Stimulated activated naive B cell treated with anti-CD40 and anti-IgM and Interleukin-4, amounts not matched to agents 10 μg/mL and 1 μg/mL and 100 μg/mL, for 72 hours (primary cell): ENCODE results near the gene CTTN.
"Not testable (repeated sequence)": the region's sequence is repeated elsewhere in the genome, so short reads cannot be mapped to it uniquely, and the experiment has no call there.

Experiments
- ATAC-seq, 2 donors: fragments of 150-1000 bp; cut with Tn5 transposase; replicated peaks; 2 replicates each; pipeline ENCODE4 v1.10.0; 2021; ENCODE audit warnings: moderate library complexity in 1 of 2
- DNase-seq: peaks from one replicate; pipeline ENCODE4 v3.0.0; 2021
- H3K27ac Mint-ChIP-seq: one replicate; pipeline ENCODE4 v1.8.0; 2022; ENCODE audit warnings: mild to moderate bottlenecking, mixed read lengths
- H3K27me3 Mint-ChIP-seq, 2 donors: one replicate each; pipeline ENCODE4 v1.8.0; 2022; ENCODE audit warnings: mixed read lengths in 2 of 2
- H3K36me3 Mint-ChIP-seq, 2 donors: one replicate each; pipeline ENCODE4 v1.8.0; 2022; ENCODE audit warnings: mixed read lengths in 2 of 2, mild to moderate bottlenecking in 1 of 2
- H3K4me1 Mint-ChIP-seq, 2 donors: one replicate each; pipeline ENCODE4 v1.8.0; 2022; ENCODE audit warnings: mixed read lengths in 2 of 2, mild to moderate bottlenecking in 1 of 2
- H3K4me3 Mint-ChIP-seq, 2 donors: one replicate each; pipeline ENCODE4 v1.8.0; 2022; ENCODE audit warnings: mild to moderate bottlenecking in 2 of 2, mixed read lengths in 2 of 2, moderate library complexity in 1 of 2
- H3K9me3 Mint-ChIP-seq, 2 donors: one replicate each; pipeline ENCODE4 v1.8.0; 2022; ENCODE audit warnings: mixed read lengths in 2 of 2, mild to moderate bottlenecking in 1 of 2

Gene CTTN

GRCh38 chr11:70390882-70391281, 7.4 kb upstream of the CTTN start:
- DNase-seq, H3K4me1 Mint-ChIP-seq, H3K36me3 Mint-ChIP-seq, H3K4me3 Mint-ChIP-seq, H3K27ac Mint-ChIP-seq, ATAC-seq, H3K9me3 Mint-ChIP-seq: not testable (repeated sequence)
- peaks cover 65 to 80% of the 10 kb centered on the region in 2 donors for H3K27me3 Mint-ChIP-seq

GRCh38 chr11:70394211-70394950, 3.9 kb upstream of the CTTN start:
- peaks cover 68 to 78% of the 10 kb centered on the region in 2 donors for H3K27me3 Mint-ChIP-seq
- ATAC-seq (no peak), DNase-seq (no peak)
- H3K4me1 Mint-ChIP-seq: peaks cover 14 to 24% of the 10 kb centered on the region in 2 donors
- no peaks in the 10 kb centered on the region for H3K36me3 Mint-ChIP-seq
- no peak overlapping the region for H3K4me3 Mint-ChIP-seq
- H3K9me3 Mint-ChIP-seq: no peaks in the 10 kb centered on the region
- no peak overlapping the region for H3K27ac Mint-ChIP-seq

GRCh38 chr11:70397336-70397982, 870 bp upstream of the CTTN start:
- Mint-ChIP-seq H3K27ac (no peak overlapping the region), H3K36me3 (no peaks in the 10 kb centered on the region), H3K4me1 (peaks cover 23 to 42% of the 10 kb centered on the region in 2 donors), H3K9me3 (no peaks in the 10 kb centered on the region), H3K4me3 (peak overlapping the region; percentile 85 to 86), H3K27me3 (peaks cover 64 to 75% of the 10 kb centered on the region in 2 donors)
- ATAC-seq (peak; percentile 34 to 49), DNase-seq (no peak)

DNA sequence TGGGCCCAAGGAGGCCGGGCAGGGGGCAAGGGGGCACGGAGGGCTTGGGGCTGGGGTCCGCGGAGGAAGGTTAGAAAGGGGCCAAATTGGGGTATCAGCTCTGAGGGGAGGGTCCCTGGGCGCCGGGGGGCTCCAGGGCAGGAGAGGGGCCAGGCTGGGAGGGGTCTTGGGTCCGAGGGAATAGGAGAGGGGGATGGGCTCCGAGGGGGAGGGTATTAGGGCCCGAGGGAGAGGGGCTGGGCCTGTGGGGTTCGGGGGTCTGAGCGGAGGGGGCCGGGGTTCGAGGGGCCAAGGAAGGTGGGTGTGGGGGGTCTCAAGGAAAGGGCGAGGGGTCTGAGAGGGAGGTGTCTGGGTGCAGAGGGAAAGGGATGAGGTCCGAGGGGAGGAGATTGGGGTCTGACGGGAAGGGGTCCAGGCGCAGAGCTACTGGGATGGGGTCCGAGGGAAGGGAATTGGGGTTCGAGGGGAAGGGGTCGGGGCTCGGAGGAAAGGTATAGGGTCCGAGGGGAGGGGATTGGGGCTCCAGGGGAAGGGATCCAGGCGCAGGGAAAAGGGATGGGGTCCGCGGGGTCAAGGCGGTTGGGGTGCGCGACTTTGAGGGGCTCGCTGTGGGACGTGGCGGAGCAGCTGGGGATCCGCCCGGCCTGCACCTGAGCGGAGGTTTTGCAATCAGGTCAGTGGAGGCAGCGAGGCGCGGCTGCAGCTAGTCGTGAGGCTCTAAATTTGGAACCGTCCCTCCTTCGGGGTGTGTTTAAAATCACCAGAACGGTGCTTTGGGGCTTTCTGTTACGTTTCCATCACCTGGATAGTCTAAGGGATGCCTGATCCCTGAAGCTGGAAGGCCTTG, 728 bp downstream of the CTTN start:
- DNase-seq: peak; percentile 14
- H3K27ac Mint-ChIP-seq: peak overlapping the region; percentile 59
- H3K36me3 Mint-ChIP-seq: no peaks in the 10 kb centered on the region
- ATAC-seq: peak; percentile 26
- H3K4me1 Mint-ChIP-seq: peaks cover 28 to 49% of the 10 kb centered on the region in 2 donors
- peak overlapping the region; percentile 72 to 86 for H3K4me3 Mint-ChIP-seq
- H3K27me3 Mint-ChIP-seq: peaks cover 53 to 63% of the 10 kb centered on the region in 2 donors
- no peaks in the 10 kb centered on the region for H3K9me3 Mint-ChIP-seq

DNA sequence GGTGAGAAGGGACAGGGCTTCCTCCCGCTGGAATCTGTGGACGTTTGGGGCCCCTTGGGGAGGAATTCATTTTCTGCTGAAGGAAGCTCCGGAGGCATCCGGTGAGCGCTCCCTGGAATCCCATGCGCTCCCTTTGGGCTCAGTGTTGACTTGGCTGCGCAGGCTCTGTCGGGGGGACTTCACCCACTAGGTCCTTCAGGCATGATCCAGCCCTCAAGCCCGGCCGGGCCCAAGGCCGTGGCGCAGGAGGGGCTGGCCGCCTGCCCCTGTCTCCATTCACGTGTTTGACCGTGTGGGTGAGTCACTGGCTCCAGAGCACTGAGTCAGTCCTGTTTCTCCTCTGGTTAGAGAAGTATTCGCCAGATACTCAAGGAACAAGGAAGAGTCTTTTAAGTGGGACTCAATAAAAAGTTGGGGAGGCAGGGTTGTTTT, 1.4 kb downstream of the CTTN start:
- Mint-ChIP-seq H3K27me3 (peaks cover 49 to 58% of the 10 kb centered on the region in 2 donors), H3K9me3 (no peaks in the 10 kb centered on the region), H3K36me3 (no peaks in the 10 kb centered on the region), H3K4me1 (peaks cover 28 to 49% of the 10 kb centered on the region in 2 donors), H3K4me3 (peak overlapping the region in 1 of 2 donors; percentile 25), H3K27ac (no peak overlapping the region)
- ATAC-seq: no peak
- no peak for DNase-seq

DNA sequence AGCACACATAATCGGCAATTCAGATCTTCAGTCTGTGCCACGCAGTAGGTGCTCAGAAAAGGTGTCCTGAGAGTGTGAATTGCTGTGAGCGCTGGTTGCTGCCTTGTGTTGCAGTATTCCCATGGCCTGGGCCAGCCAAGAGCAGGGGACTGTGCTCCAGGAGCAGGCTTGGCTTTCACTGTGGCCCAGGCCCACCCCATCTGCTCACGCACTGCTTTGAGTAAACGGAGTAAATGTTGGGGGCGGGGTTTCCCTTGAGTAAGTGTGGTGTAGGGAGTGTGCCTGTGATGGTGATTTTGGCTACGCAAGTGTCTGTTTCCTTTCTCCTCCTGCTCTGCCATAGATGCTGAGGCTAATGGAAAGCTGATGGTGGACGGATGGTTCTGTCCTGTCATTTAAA, 2.3 kb downstream of the CTTN start:
- no peak for DNase-seq
- H3K4me3 Mint-ChIP-seq: no peak overlapping the region
- ATAC-seq: no peak
- no peaks in the 10 kb centered on the region for H3K9me3 Mint-ChIP-seq
- H3K4me1 Mint-ChIP-seq: peaks cover 28 to 49% of the 10 kb centered on the region in 2 donors
- no peaks in the 10 kb centered on the region for H3K36me3 Mint-ChIP-seq
- H3K27ac Mint-ChIP-seq: no peak overlapping the region
- peaks cover 47 to 58% of the 10 kb centered on the region in 2 donors for H3K27me3 Mint-ChIP-seq

- Mint-ChIP-seq H3K27me3 (peaks cover 46 to 60% of the 10 kb centered on the region in 2 donors), H3K4me3 (no peak overlapping the region), H3K9me3 (no peaks in the 10 kb centered on the region), H3K27ac (no peak overlapping the region), H3K4me1 (peaks cover 28 to 48% of the 10 kb centered on the region in 2 donors), H3K36me3 (no peaks in the 10 kb centered on the region)
- DNase-seq: no peak
- ATAC-seq: no peak
These were observed 3.7 kb downstream of the CTTN start for GRCh38 chr11:70402016-70402415.

DNA sequence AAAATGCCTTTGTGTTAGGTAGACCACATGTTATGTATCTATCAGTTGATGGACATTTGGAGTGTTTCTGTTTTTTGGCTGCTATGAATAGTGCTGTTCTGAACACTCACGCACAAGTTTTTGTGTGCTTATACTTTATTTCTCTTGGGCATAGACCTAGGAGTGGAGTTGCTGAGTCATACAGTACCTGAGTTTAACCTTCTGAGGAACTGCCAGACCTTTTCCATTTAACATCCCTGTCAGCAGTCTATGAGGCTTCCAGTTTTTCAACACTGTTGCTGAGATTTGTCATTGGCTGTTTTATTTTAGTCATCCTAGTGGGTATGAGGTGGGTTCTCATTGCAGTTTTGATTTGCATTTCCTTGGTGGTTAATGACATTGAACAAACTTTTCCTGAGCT, 4.4 kb downstream of the CTTN start:
- H3K27ac Mint-ChIP-seq: no peak overlapping the region
- peaks cover 46 to 59% of the 10 kb centered on the region in 2 donors for H3K27me3 Mint-ChIP-seq
- H3K4me3 Mint-ChIP-seq: peak overlapping the region in 1 of 2 donors; percentile 26
- peaks cover 22 to 41% of the 10 kb centered on the region in 2 donors for H3K4me1 Mint-ChIP-seq
- H3K9me3 Mint-ChIP-seq: no peaks in the 10 kb centered on the region
- H3K36me3 Mint-ChIP-seq: no peaks in the 10 kb centered on the region
- DNase-seq (no peak), ATAC-seq (peak; percentile 33 to 55)

- Mint-ChIP-seq H3K27me3 (peaks cover 49 to 56% of the 10 kb centered on the region in 2 donors), H3K4me1 (peaks cover 15 to 27% of the 10 kb centered on the region in 2 donors), H3K4me3 (no peak overlapping the region), H3K9me3 (no peaks in the 10 kb centered on the region), H3K27ac (no peak overlapping the region), H3K36me3 (no peaks in the 10 kb centered on the region)
- no peak for DNase-seq
- no peak for ATAC-seq
These were observed 5.9 kb downstream of the CTTN start for GRCh38 chr11:70404244-70404643.

- Mint-ChIP-seq H3K9me3 (no peaks in the 10 kb centered on the region), H3K4me3 (no peak overlapping the region), H3K27me3 (peaks cover 54 to 57% of the 10 kb centered on the region in 2 donors), H3K27ac (no peak overlapping the region), H3K4me1 (peaks cover 8 to 12% of the 10 kb centered on the region in 2 donors), H3K36me3 (no peaks in the 10 kb centered on the region)
- ATAC-seq (no peak), DNase-seq (no peak)
These were observed 7.5 kb downstream of the CTTN start for GRCh38 chr11:70405679-70406395.

DNA sequence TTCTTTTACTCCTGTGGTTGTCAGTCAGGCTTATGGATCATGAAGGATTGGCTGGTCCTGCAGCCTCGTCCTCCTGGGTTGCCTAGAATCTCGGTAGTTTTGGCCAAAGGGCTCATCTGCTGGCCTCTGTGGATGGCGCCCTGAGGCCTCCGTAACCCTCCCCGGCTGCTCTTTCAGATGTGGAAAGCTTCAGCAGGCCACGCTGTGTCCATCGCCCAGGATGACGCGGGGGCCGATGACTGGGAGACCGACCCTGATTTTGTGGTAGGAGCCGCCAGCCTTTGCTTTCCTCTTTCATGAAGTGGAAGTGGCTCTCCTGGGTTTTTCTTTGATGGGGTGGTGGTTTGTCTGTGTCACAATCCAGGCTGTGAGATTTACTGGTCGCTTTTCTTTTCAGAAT, 8.8 kb downstream of the CTTN start:
- H3K4me3 Mint-ChIP-seq: no peak overlapping the region
- no peak for DNase-seq
- H3K36me3 Mint-ChIP-seq: peaks cover 0 to 4% of the 10 kb centered on the region in 2 donors
- no peak for ATAC-seq
- peaks cover 59 to 61% of the 10 kb centered on the region in 2 donors for H3K27me3 Mint-ChIP-seq
- H3K27ac Mint-ChIP-seq: no peak overlapping the region
- no peaks in the 10 kb centered on the region for H3K9me3 Mint-ChIP-seq
- peaks cover 8 to 11% of the 10 kb centered on the region in 2 donors for H3K4me1 Mint-ChIP-seq

- Mint-ChIP-seq H3K9me3 (no peaks in the 10 kb centered on the region), H3K4me3 (no peak overlapping the region), H3K36me3 (peaks cover 0 to 7% of the 10 kb centered on the region in 2 donors), H3K27ac (no peak overlapping the region), H3K27me3 (peaks cover 59 to 68% of the 10 kb centered on the region in 2 donors), H3K4me1 (peaks cover 1 to 4% of the 10 kb centered on the region in 2 donors)
- DNase-seq: no peak
- ATAC-seq: no peak
These were observed 9.5 kb downstream of the CTTN start for GRCh38 chr11:70407814-70408213.

DNA sequence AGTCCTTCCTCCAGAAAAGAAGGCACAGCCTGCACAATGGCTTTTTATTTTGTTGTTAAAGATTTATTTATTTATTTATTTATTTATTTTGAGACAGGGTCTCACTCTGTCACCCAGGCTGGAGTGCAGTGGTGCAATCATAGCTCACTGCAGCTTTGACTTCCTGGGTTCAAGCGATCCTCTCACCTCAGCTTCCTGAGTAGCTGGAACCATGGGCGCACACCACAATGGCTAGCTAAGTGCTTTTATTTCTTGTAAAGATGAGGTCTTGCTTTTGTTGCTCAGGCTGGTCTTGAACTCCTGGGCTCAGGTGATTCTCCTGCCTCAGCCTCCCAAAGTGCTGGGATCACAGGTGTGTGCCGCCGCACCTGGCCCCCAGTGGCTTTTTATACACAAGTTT, 10.0 kb downstream of the CTTN start:
- not testable (repeated sequence) for ATAC-seq, H3K9me3 Mint-ChIP-seq, H3K4me3 Mint-ChIP-seq, H3K27ac Mint-ChIP-seq, DNase-seq, H3K4me1 Mint-ChIP-seq, H3K36me3 Mint-ChIP-seq
- peaks cover 64 to 73% of the 10 kb centered on the region in 2 donors for H3K27me3 Mint-ChIP-seq

DNA sequence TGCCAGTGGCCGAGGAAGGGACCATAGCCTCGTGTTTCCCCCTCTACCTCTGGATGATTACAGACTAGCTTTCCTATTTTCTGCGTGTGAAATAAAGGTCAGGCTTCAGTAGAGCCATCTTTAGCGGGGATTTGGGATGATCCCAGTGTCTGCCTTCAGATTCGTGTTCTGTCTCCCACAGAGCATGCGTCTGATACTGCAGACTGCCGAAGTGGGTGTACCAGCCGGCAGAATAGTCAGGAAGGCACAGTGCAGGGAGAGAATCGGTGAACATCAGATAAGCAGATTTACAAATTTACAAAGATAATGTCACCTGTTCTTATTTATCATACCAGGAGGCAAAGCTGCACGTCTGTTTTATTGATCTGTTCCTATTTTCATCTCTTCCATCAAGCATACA, 11.1 kb downstream of the CTTN start:
- Mint-ChIP-seq H3K4me1 (no peaks in the 10 kb centered on the region), H3K4me3 (no peak overlapping the region), H3K27me3 (peaks cover 61 to 76% of the 10 kb centered on the region in 2 donors), H3K27ac (no peak overlapping the region), H3K36me3 (peaks cover 0 to 9% of the 10 kb centered on the region in 2 donors), H3K9me3 (no peaks in the 10 kb centered on the region)
- ATAC-seq: no peak
- DNase-seq: no peak
